GM19438 (cell line): Measurements from ENCODE around the gene MAP3K4.

Experiments used
- ATAC-seq: cut with Tn5 transposase; IDR thresholded peaks from one replicate; pipeline ENCODE4 v1.9.1; 2021; ENCODE audit warnings: low read depth; ENCODE audit not compliant: unreplicated experiment

The MAP3K4 gene

DNA sequence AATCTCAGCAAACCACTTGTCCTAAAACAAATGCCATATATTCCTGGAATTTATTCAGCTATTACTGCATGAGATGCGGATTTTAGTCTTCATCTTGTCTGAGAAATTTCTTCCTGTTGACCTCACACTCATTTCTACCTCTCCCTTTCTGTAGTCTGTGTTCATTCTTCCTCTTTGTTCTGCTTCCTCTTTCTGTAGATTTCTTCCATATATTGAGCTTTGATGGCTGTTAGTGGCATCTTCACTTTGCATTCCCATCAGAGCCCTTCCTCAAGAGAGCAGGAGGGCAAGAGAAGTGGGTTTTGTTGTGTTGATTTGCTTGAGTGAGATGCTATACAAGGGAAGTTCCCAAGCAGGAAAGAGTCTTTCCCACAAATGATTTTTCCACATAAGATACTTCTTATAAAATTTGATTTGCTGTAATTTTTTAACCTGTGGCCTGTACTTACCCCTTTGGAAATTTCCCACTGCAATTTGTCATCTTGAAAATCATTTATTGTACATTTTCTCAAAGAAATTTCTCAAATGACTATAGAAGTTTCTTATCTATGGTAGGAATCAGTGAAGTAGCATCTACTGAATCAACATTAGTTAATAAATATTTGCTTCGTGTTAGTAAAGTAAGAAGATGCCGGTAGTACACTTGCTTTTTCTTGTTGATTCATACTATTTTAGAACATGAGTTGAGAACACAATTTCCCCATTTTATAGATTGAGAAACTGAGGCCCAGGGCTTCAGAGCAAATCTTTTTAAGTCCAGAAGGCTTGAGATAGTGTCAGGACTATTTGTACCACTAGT is 43.8 kb downstream of the MAP3K4 start:
- peak; percentile 33 for ATAC-seq

DNA sequence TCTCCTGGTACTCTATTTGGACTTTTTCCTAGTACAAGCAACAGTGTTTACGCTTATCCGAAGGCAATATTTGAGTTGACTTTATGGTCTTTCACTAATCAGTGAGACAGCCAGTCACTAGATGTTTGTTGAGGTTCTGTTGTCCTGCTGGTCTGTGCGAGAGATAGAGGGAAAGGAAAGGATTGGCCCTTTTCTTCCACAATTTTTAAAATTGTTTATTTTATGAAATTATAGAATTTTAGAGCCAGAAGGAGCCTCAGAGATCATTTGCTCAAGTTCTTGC is 44.4 kb downstream of the MAP3K4 start:
- ATAC-seq: no peak

DNA sequence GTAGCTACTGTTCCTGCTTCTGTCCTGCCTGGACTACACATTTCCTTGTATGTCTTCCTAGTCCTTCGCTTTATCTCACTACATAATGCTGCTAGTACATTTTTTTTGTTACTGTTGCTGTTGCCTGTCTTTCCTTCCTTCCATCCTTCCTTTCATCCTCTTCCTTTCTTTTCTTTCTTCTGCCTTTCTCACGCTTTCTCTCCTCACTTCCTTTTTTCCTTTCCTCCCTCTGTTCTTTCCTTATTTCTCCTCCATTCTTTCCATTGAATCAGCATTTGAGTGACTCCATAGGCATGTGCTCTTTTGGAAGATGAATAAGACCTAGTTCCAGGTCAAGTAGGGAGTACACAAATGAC is 46.3 kb downstream of the MAP3K4 start:
- no peak for ATAC-seq

DNA sequence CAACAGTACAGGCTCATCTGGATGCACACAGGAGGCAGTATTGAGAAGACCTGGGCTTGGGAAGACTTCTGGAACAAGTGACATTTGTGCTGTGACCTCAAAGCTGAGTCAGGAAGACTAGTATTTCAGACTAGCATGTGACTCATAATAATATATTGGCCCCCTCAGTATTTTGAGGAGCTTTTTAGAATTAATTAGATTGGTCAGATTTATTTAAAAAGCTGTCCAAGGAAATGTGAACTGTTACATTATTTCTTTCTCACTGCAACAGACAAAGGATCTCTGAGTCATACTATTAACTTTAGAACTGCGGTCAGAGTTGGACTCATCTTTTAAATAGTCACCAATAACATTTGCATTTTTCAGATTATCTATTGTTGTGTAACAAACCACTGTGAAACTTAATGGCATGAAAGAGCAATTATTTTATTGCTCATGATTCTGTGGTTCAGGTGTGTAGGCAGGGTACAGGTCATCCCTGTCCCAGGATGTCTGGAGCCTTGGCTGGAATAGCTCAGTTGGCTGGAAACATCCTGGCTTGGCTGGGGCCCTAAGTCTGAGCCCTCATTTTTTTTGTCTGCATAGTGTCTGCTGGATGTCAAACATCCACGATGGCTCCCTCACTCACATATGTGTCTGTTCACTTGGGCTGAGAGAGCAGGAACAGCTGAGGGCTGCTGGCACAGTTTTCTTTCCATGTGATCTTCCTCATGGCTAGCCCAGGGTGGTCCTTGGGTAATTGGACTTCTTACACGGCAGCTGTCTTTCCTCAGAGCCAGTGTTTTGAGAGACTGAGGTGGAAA is 46.9 kb downstream of the MAP3K4 start:
- ATAC-seq: peak; percentile 88

DNA sequence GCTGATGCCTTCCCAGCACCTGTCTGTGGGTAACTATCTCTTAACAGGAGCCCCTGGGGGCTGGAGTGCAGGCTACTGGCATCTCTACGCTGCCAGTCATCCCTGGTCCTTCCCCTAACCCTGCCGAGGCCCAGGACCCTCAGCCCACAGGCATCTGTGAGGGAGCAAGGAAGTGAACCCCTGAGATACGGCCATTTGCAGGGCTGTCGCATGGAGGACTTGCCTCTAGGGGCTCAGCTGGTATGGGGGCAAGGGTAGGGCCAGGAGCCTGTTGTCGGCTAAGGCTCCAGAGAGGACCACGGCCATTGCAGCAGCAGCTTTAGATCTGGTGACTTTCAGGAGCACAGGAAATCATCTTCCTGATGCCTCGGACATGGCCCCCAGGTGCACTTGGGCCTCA is 49.7 kb downstream of the MAP3K4 start:
- no peak for ATAC-seq

DNA sequence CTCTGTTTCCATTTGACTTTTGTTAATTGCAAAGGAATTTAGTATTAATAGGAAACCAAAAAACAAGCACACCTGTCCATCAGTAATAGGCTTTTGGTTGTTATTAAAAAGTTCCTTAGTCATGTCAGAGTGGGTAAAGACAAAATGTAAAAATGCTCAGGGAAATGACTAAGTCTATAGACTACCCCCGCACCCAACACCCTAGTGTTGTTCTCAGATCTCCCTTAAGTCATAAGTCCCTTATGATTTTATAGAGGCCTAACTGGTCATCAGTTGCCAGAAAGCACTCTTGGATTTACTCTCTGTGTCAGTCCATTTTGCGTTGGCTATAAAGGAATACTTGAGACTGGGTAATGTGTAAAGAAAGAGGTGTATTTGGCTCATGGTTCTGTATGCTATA is 52.8 kb downstream of the MAP3K4 start:
- no peak for ATAC-seq

DNA sequence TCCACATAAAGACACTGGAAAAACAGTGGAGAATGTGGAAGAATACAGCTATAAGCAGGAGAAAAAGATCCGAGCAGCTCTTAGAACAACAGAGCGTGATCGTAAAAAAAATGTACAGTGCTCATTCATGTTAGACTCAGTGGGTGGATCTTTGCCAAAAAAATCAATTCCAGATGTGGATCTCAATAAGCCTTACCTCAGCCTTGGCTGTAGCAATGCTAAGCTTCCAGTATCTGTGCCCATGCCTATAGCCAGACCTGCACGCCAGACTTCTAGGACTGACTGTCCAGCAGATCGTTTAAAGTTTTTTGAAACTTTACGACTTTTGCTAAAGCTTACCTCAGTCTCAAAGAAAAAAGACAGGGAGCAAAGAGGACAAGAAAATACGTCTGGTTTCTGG is 57.1 kb downstream of the MAP3K4 start:
- no peak for ATAC-seq

DNA sequence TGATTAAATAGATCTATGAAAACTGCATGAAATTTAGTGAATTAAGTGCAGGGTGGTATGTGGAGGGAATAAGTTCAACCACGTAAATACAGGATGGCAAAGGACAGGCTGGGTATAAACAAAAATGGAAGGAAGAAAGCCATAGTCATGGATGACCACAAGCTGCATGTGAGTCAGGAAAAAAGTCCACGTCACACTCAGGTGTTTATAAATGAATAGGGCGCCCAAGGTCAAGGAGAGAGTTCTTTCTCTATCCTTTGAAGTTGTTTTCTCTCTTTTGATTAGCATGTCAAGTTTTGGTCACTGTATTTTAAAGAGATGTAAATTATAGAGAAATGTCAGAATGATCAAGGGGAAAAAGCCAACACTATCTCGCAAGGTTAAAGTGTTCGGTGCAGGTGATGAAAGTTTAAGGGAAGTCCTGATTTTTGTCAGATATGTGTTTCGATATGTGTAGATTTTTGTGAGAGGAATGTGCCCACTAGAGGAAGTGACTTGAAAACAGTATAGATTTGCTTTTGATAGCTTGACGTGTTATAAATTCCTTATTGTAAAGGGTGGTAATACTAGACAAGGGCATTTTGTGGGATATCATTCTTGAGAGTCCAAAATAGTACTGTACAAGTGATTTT is 58.7 kb downstream of the MAP3K4 start:
- no peak for ATAC-seq

DNA sequence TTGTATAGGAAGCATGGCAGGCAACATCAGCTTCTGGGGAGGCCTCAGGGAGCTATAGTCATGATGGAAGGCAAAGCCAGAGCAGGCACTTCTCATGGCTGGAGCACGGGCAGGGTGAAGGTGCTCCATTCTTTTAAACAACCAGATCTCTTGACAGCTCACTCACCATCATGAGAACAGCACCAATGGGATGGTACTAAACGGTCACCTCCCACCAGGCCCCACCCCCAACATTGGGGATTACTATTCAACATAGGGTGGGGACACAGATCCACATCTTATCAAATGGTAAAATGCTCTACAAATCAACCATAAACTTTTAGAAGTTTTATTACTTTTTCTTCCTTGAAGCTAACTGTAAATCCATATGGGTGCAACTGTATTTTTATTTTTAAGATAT is 61.5 kb downstream of the MAP3K4 start:
- ATAC-seq: no peak

DNA sequence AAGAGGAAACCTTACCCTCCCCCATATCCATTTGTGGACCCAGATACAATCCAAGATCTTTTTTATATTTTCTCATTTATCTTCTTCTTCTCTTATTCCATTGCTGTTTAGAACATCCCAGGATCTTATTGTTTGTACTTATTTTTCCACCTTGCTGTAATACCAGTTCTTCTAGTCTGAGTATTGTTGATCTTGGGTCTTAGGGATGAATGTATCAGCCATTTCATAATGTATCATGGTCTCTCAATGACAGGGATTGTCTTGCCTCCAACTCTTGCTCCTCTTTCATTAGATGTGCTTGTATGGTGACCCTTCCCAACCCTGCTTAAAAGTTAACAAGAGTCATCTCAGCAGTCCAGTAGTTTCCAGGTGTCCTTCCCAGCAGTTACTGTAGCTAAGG is 63.3 kb downstream of the MAP3K4 start:
- ATAC-seq: no peak

DNA sequence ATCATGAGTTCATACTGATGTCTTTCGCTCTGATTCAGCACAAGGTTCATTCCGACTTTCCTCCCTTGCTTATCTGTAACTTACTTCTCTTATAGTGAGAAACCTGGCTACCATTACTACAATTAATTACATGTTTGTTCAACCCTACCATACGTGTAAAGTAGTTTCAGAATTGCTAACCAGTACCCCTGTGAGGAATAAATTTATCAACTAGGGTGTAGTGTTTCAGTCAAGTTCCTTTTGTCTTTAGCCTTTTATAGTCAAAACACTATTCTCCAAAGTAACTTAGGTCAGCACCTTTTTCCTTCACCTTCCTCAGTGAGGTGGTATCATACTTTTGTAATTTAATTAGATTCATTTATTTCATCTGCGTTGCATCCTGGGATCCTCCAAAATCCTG is 64.9 kb downstream of the MAP3K4 start:
- no peak for ATAC-seq

DNA sequence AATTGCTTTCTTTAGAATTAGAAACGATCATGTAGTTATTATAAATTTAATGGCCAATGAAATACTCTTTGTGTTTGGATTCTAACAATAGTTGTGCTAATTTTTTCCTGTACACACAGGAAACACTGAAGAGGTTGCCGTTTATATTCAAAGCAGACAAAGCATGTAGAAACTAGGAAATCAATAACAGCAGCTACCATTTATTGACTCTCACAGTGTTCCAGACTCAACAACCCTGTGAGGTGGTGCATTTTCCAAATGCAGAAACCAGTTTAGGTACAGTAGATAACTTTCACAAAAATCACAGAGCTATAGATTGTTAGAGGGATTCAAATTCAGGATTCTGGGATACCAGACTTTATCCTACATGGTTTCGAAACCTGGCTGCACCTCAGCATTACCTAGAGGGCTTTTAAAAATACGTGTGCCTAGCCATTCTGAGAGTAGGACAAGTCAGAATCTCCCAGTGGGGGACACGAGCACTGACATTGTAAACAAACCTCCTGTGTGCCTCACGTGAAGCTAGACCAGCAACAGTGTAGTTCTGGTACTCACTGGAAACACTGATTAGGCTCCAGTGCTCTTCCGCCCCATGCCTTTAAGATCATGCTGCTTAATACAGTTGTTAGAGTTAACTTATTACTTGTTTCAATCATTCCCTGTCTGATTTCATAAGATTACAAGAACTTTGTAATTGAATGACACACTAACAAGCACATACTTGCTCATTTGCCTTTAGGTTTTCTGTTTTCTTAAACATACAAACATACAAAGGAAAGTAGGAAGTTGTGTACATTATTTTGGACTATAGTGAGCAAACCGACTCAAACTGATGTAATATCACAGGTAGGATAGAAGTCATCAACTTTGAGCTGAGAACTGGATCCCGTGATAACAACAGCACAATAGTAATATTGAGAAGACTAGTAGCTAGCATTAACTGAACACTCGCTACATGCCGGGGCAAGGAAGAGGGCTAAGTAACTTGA is 65.8 kb downstream of the MAP3K4 start:
- no peak for ATAC-seq

DNA sequence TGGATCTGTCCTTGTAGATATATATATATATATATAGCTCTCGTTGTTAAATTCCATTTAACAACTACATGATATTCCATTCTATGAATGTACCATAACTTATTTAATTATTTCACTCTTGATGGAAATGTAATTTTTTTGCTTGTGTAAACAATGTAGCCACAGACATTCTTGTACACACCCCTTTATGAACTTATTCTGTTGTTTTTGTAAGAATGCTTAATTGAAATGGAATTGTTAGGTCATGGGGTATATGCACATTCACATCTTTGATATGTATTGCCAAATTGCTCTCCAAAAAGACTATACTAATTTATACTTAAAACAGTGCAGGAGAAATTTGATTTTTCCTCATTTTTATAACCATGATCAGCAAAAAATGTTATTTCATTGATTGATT is 67.2 kb downstream of the MAP3K4 start:
- ATAC-seq: no peak

DNA sequence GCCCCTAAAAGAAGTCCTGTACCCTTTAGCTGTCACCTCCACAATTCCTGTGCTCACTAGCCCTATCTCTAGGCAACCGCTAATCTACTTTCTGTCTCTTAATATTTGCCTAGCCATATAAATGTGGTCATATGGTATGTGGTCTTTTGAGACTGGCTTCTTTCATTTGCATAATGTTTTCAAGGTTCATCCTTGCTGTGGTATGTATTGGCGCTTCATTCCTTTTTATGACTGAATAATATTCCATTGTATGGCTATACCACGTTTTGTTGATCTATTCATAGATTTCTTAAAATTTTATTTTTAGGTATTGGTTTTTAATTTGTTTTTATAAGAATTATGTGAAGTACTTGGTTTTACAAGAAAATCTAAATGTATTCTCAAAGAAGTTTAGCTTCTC is 70.0 kb downstream of the MAP3K4 start:
- ATAC-seq: no peak

DNA sequence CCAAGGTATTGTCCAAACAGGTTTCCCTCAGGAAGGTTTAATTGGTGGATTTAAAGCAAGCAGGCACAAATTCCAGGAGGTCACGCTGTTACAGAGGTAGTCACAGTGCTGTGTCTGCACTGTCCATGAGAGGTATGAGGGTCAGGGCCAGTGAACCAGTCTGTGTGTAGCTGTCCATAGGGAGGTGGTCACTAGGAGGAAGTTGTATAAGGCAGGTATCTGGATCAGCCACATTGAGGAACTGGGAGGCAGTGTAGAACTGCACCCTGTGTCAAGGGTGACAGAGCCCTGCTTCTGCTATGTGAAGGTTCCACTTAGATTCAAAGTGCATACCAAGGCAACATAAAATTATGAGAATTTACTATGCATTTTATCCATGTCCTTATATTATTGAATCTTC is 73.3 kb downstream of the MAP3K4 start:
- no peak for ATAC-seq

DNA sequence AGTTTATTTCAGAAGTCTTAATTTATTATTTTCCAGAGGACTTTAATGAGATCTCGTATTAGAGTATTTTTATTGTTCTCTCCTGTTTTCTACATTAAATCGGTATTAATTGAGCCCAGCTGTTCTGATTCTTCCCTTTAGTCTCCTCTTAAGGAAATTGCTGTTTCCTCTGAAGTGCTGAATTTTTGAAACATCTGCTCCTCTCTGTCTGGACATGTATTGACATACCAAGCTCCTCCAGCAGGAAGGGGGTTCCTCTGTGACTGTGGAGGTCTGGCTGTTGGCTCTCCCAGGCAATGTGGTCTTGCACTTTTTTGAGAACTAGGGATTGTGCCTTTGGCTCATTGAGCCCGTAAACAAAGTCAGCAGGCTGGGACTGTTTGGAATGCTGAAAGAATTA is 74.9 kb downstream of the MAP3K4 start:
- no peak for ATAC-seq

DNA sequence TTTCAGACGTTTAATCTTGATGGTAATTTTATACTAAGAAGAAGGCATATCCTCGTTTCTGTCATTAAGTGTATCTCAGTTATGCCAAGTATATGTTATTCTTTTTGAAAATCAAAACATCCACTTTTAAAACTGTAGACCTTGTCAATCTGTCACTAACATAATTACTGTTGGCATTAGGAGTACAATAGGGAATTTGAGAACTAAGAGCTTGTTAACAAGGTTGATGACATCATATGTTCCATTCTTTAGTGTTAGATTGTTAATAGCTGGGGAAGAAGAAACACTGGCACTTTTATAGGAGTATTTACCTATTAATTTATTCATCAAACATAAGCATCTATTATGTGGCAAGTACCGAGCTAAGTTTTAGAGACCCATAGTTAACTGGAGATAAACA is 76.2 kb downstream of the MAP3K4 start:
- ATAC-seq: no peak

DNA sequence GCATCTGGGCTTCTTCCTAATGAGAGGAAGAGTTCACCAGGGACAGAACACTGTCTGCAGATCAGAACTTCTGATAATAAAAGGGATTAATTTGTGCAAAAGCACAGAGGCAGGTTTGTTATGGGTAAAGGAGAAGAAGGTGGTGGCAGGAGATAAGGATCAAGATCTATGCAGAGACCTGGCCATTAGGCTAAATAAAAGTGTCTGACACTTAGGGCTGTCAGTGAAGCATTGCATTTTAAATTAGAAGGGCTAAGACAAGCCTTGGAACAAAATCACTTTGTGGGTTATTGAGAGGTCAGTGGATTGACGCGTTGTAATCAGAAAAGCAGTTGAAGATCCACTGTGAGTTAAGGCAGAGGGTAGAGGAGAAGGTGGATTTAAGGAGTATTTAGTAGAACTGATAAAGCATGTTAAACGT is 76.8 kb downstream of the MAP3K4 start:
- ATAC-seq: no peak

DNA sequence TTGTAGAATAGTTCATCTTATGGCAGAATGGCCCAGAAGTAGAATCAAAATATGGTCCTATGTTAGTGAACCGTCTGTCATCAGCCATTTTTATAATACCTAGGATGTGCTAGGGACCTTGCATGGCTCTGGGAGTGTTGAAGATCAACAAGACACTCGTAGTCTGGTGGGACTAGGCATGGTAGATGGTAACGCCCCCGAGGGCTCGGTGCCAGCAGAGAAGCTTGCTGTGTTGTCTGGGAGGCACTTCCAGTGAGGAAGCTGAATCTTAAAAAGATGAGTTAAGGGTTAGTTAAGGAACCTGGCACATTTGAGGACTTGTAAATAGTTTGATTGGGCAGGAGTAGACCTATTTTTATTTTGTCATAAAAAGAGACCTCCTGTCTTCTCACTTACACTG is 82.4 kb downstream of the MAP3K4 start:
- no peak for ATAC-seq

DNA sequence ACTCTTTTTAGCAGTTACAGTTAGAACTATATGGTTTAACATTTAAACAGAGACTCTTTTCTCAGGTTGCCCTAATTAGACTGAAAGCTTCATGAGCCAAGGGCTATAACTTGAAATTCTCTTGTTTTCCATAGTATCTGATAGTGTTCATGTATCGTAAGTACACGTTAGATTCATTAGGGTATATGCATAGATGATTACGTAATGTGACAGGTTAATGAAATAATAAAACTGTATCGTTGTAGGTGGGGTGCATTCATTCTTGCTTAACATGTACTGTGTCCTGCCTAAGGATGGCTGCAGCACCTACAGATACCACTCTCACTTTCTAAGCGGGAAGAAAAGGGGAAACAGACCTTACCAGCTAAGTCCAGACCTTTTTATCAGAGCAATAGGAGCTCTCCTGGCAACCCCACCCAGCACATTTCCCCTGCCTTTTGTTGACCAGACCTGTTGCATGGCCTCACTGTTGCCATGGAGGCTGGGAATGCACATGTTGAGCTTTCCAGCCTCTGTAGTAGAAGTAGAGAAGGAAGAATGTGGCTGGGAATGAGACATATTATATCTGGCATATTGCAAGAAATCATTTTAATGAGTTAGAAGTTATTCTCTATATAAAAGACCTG is 83.0 kb downstream of the MAP3K4 start:
- no peak for ATAC-seq
